IPS-18c (cell line): Measurements from ENCODE around the gene DYSF.

Experiments
- H3K4me3 ChIP-seq: 2 replicates; pipeline ENCODE4 v1.7.0; 2013; ENCODE audit warnings: low read depth, mild to moderate bottlenecking, low read length, moderate library complexity; ENCODE audit not compliant: insufficient read depth
- H3K9me3 ChIP-seq: one replicate; pipeline ENCODE4 v1.6.1; 2013; ENCODE audit warnings: mild to moderate bottlenecking, low read length, moderate library complexity; ENCODE audit not compliant: control insufficient read depth, insufficient read depth

The DYSF gene

DNA sequence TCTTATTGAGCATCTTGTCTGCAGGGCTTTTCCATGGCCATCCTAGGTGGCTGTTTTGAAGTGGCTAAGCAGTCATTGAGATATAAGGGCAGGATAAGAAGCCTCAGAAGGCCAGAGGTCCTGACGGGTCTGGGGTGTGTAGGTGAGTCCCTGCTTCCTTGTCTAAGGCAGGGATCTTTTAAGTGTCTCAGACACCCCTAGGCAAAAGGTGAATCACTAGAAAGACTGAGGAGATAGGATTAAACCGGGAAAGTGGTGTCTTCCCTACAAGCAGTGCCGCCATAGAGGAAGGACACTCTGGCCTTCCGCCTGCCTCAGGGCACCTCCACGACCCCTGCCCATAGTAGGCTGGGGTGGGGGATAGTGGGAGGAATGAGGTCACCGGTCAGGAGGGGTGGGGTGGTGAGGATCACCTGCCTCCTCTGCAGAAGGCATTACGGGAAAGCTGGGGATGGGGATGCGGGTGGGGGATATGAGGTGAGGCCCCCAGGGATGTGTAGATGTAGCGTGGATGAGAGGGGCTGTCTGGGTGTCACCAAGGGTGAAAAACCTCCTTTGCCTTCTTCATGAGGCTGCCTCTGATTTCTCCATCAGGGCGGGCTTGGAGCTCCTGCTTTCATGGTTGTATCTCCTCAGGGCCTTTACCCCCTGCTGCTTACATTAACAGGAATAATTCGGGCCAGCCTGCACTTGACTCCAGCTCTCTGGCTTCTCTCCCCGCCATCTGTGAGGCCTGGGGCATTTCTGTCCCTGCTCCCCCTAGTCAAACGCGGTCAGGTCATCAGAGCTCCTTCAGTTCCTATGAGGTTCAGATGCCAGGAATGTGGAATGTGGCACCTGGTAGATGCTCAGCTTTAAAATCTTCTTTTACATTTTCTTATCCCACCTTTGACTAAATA, 244.0 kb downstream of the DYSF start:
- no peak overlapping the region for H3K4me3 ChIP-seq
- H3K9me3 ChIP-seq = no peaks in the 10 kb centered on the region

DNA sequence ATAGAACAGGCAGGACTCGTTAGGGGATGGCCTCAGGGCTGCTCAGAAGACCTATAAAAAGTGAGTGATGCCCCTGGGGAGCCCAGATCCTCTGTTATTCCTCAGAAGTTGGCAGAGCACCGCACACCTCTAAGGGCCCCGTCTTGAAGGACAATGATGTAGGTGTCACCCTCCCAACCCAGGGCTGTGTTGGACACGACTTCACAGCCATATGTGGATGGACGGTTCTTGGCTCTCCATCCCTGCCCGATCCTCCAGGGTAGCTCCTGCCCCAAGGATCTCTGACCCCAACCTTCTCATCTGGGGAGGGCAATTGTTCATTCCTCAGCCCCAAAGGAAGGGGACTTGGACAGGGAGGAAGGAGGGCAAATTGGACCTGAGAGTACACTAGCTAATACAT, 246.1 kb downstream of the DYSF start:
- no peaks in the 10 kb centered on the region for H3K9me3 ChIP-seq
- no peak overlapping the region for H3K4me3 ChIP-seq

DNA sequence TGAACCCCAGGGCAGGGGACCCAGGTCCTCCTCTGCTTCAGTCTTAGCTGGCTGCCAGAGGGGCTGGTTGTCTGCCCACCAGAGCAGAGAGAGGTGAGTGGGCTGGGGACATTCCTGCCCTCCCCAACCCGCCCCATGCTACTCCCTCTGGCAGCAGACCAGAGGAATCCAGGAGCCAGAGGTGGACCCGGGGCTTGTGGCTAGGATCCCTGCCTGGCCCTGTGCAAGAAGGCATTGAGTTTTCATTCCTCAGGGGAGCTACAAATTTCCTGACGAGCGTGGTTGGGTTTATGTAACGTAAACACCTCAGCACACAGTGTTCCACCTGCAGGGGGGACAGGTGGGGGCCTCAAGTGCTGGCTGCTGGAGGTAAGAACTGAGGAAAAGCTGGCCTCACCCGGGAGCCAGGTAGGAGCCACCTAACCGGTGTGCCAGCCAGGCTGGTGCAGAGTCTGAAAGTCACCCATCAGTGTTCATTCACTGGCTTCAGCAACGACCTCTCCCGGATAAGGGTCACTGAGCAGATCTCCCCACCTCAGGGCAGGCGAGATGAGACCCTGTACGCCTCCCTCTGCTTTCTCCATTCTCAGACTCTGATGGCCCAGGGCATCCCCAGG, 246.8 kb downstream of the DYSF start:
- Histone ChIP-seq H3K9me3 (no peaks in the 10 kb centered on the region), H3K4me3 (no peak overlapping the region)

DNA sequence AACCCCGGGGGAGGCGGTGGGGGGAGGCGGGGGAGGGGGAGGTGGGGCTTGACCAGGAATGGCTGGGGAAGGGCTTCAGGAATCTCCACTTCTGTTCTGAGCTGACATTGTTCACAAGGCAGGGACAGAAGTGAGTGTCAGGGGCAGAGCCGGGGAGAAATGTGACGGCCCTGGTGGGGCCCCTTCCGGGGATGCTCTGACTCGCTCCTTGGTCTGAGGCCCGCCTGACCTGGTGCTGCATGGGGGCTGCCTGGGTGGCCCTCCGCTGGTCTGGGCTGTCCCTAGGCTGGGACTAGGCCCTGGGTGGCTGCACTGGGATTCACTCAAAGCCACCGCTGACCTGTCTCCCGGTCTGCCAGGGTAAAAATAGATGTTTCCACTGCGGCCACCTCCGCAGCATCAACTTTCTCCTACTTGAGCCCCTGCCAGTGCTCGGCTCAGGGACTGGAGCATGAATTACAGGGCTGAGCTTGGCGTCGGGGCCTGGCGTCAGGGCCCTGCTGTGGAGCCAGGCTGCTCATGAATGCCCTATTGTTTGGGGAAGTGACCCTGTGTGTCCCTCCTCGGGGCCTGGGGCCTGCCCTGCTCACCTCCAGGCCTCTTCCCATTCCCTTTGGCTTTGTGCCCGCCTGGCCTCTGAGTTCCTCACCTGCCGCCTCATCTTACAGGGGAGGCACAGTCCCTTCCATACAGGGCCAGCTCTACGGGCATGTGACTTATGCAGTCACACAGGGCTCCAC, 247.5 kb downstream of the DYSF start:
- Histone ChIP-seq H3K4me3 (no peak overlapping the region), H3K9me3 (no peaks in the 10 kb centered on the region)

DNA sequence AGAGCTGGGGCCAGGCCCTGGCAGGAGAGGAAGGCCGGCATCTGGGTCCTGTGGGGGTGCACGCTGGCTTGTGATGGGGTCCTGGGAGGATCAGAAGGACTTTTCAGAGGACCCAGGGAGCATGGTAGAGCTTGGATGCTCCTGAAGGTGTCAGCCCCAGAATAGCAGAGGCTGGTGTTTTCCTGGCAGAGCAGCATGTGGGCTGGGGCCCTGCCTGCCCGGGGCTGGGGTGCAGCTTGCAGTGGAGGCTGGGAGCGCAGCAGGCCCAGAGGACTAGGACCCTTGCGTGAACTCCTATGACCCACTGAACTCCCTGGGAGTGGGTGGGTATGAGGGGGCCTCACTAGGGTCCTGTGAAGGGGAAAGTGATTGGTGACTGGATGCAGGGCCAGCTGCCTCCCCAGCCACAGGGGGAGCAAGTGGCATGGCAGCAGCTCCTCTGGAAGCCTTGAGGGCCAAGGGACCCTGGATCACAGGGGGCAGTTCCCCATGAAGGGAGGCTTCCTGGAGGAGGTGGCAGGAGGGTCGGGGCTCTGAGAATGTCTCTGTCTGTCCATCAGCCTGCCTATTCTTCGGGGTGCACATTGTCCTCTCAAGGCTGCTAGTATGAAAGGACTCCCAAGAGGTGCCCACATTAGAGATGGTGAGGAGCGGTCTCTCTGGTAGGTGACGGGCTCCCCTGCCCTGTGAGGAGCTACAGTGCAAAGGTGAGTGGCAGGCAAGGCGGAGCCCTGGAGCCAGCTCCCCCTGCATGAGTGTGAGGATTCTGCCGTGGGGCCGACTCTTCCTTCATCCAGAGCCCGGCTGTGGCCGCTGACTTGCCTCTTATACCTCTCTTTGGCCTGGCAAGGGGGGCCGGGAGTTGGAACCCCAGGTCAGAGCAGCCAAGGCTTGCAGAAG, 249.0 kb downstream of the DYSF start:
- H3K4me3 ChIP-seq = no peak overlapping the region
- H3K9me3 ChIP-seq = no peaks in the 10 kb centered on the region

DNA sequence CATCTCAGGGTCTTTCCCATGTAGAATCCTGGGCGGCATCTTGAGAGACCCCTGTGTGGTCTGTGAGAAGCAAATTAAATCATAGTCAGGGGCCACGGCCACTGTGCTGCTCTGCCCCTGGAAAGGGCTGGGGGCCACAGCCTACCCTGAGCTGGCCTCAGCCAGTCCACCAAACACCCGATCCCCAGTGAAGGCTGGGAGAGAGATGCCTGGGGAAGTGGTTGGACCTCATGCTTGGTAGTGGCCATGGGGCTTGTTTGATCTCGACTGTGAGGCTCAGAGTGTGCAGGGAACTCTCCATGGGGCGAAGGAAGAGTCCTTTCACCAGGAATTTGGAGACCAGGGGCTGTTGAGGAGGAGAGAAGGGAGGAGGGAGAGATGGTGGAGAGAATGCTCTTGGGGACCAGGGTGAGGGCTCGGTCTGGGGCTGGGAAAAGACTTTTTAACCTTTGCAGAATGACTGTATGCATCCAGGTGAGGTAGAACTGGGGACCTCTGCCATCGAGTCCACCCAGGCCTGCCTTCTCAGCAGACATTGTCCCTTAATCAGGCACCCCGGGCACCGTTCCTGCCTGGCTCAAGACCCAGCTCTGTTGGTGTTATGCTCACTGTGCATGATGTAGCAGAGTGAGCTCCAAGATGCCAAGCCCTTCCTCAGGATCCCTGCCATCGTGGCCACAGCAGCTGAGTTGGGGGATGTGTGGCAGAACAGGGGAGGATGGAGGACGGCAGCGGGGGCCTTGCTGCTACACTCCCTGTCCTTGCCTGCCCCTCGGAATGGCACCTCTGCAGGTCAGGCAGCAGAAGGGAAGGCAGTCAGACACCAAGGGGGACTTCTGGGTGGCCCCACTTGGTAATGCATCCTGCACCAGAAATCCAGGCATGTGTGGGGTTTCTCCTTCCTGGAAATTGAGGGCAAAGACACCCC, 249.9 kb downstream of the DYSF start:
- H3K9me3 ChIP-seq = no peaks in the 10 kb centered on the region
- H3K4me3 ChIP-seq = no peak overlapping the region

DNA sequence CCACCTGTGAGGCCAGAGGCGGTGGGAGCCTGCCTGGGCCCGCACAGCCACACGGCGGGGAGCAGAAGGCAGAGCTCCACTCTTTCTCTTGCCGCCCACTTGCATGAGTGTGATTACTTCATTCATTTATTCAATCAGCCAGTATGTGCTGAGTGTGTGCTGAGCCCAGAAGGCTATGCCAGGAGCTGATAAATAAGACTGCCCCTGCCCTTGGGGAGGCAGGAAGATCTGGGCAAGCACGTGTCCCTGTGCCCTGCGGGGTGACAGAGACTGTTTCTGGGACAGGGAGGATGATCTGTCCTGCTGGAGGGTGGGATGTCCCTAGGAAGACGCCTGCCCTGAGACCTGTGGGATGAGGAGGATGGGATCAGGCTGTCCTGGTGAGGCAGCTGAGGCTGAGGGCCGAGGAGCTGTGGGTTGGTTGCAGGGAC, 250.8 kb downstream of the DYSF start:
- Histone ChIP-seq H3K9me3 (no peaks in the 10 kb centered on the region), H3K4me3 (no peak overlapping the region)

DNA sequence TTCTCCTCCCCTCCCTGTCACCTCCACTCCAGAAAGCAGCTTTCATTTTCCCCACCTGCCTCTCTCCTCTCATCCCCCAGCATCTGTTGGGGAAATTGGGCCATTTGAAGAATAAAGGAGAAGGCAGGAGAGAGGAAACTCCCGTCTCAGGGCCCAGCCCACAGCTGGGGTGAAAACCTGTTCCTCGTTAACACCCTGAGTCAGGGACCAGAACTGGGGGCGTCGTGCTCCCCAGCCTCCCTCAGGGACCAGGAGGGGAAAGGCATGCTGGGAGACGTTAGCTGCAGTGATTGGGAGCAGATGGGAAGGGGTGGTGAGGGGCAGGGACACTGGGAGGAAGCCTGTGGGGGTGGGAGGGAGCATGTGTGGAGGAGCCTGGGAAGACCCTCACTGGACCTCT, 251.3 kb downstream of the DYSF start:
- no peak overlapping the region for H3K4me3 ChIP-seq
- no peaks in the 10 kb centered on the region for H3K9me3 ChIP-seq

DNA sequence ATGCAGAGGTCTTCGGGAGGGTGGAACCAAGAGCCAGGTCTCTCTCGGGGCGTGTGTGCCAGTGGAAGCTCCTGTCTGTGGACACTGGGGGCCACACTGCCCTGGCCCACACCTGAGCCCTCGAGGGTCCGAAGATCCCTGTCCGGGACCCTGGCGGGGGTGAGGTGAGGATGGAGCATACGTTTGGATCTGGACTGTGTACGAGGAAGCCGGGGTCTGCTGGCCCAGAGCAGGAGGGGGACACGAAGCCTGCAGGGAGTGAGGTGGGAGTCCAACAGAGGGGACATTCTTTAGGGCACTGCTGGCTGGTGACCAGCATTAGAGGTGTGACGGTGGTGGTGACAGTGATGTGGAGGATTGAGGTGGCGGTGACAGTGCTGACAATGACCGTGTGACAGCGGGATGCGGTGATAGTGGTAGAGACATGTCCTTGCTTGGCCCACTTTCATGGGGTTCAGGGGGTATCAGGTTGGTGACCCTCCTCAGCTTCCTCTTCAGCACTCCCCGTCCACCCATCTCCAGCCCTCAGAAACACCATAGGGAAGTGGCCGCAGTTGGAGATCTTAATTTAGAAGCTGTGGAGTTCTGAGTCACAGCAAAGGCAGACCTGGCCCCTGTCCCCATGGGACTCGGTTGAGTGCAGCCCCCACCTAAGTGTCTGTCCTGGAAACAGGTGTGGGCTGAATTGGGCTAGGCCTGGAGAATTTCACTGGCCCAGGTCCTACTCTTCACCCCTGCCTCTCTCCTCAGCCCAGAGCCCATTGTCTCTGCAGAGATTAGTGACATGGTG, 252.0 kb downstream of the DYSF start:
- Histone ChIP-seq H3K9me3 (no peaks in the 10 kb centered on the region), H3K4me3 (no peak overlapping the region)

DNA sequence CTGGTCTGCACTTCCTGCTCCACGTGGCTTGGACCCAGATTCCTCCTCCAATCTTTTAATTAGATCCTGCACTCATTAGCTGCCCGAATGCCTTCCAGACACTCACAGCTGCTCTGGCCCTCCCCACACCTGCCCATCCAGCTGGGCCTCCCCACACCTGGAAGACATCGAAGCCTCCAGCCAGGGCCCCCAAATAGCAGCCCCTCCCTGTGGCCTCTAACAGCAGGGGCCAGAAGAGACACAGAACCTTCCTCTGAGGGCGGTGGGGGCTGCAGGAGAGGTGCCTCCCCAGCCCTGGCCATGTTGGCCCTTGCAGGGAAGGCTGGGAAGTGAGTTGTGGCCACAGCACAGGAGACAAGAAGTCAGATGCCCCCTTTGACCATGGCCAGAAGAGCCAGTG, 252.8 kb downstream of the DYSF start:
- Histone ChIP-seq H3K9me3 (no peaks in the 10 kb centered on the region), H3K4me3 (no peak overlapping the region)

DNA sequence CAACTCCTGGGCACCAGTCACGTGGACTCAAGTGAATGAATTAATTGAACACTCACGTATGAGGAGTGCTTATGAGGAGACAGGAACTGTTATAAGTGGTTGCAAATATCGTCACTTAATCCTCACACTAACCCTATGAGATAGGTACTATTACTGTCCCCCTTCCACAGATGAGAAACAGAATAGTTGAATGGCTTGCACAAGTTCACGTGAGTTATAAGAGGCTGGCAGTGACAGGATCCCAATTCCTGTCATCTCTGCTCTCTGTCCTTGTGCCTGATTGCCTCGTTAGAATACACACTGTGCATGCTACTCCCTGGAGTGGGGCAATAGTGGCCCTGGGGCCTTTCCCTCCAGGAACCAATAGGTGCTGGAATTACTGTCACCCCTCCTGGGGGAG, 253.5 kb downstream of the DYSF start:
- H3K4me3 ChIP-seq = no peak overlapping the region
- no peaks in the 10 kb centered on the region for H3K9me3 ChIP-seq

DNA sequence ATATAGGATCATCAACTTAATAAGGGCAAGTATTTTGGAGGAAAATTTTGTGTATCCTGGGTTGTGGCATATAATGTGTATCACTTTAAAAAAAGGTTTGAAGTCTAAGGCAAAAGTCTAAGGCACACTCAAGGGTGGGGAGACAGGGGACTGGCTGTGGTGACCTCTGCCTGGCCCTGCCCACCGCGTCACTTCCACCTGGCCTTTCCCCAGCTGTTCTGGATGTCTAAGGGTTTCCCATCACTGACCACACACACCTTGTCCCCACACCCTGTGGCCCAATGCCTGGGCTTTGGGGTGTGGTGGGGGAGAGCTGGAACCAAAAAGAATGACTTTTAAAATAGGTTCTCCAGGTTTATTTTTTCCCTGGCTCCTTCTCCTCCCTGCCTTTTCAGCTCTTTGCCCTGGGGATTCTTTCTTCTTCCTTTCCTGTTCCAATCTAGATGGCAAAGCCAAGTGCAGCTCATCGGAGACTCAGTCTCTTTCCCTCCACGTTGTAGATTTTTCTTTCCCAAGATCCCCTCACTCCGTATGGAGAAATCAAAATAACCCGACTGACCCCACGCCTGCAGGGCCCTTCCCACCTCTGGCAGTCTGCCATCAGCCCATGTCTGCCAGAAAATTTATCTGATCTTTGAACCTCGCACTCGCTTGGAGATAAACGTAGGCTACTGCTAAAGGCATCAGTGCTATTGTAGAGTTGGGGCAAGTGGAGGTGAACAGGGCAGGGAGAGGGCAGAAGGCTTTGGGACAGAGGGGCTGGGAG, 257.2 kb downstream of the DYSF start:
- H3K9me3 ChIP-seq = no peaks in the 10 kb centered on the region
- no peak overlapping the region for H3K4me3 ChIP-seq

DNA sequence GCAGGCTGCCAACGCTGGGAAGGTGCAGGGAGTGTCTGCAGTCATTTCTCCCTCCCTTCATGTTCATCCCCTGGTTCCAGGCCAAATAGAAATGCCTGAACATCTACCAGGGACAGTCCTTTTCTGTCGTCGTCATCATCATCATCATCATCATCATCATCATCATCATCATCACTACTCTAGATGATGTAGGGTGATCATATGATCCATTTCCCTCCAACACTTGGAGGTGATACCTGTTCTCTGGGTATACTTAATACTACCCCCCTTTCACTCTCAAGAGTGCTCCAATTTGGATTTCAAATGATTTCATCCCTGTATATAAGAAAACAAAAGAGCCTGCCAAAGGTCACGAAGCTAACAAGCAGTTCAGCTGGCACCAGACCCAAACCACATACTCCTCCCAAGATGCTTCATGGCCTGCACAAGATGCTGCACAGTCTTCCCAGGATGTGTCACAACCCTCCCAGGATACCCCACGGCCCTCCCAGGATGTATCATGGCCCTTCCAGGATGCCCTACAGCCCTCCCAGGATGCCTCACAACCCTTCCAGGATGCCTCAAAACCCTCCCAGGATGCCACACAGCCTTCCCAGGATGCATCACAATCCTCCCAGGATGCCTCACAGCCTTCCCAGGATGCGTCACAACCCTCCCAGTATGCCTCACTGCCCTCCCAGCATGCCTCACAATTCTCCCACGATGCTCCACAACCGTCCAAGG, 257.9 kb downstream of the DYSF start:
- Histone ChIP-seq H3K9me3 (no peaks in the 10 kb centered on the region), H3K4me3 (no peak overlapping the region)

DNA sequence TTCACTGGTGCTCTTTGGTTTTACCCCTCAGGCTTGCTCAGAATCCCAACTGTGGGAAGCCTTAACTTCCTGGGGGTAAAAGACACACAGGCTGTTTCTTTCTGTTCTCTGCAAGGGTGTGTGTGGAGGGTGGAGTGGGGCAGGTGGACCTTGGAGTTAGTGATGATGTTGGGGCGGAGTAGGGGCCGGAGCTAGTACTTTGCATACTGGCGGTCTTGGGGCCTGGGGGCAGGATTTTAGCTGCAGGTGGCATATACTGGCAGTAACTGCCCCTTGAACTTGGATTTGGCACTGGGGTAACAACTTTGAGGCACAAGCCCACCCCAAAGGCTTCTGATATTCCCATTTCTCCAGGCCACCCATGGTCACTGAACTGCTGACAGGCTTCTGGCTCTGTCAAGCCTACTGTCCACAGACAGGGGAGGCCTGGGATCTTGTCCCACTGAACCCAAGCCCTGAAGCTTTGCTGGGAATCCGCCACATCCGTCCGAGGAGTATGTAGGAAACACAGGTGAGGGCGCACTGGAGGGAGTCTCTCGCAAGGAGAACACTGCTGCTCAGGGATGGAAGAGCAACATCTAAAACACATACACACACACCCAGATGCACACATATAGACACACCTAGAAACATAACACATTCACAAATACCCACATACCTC, 258.9 kb downstream of the DYSF start:
- no peak overlapping the region for H3K4me3 ChIP-seq
- no peaks in the 10 kb centered on the region for H3K9me3 ChIP-seq
